ENCODE data around the gene MEGF8.

The MEGF8 gene

GRCh38 chr19:42400404-42400803 is 75.0 kb downstream of the MEGF8 start:
- DNase-seq = no peak
- intact Hi-C loops (cut with DNase I) = no loop called here

GRCh38 chr19:42401365-42402303 is 76.2 kb downstream of the MEGF8 start:
- DNase-seq = peak; percentile 58 to 96 (median 81)
- intact Hi-C loops (cut with DNase I) = no loop called here

GRCh38 chr19:42402376-42403116 is 77.1 kb downstream of the MEGF8 start:
- DNase-seq = peak in 1 of 10 donors; percentile 86
- intact Hi-C loops (cut with DNase I) = no loop called here

GRCh38 chr19:42403586-42403985 is 78.2 kb downstream of the MEGF8 start:
- DNase-seq = no peak
- intact Hi-C loops (cut with DNase I) = no loop called here

GRCh38 chr19:42406111-42406510 is 80.7 kb downstream of the MEGF8 start:
- peak in 1 of 10 donors; percentile 62 for DNase-seq
- intact Hi-C loops (cut with DNase I) = no loop called here

- peak in 2 of 10 donors; percentile 66 to 69 for DNase-seq
- intact Hi-C loops (cut with DNase I) = no loop called here
Measured at GRCh38 chr19:42407085-42407815, 81.8 kb downstream of the MEGF8 start.

GRCh38 chr19:42407816-42408175 is 82.4 kb downstream of the MEGF8 start:
- DNase-seq = no peak
- intact Hi-C loops (cut with DNase I) = no loop called here

GRCh38 chr19:42409477-42409876 is 84.0 kb downstream of the MEGF8 start:
- peak in 3 of 10 donors; percentile 45 to 86 (median 80) for DNase-seq
- intact Hi-C loops (cut with DNase I) = no loop called here

- intact Hi-C loops (cut with DNase I) = no loop called here
- DNase-seq = peak in 2 of 10 donors; percentile 74 to 75
Measured at GRCh38 chr19:42410371-42410770, 84.9 kb downstream of the MEGF8 start.

GRCh38 chr19:42411581-42412178 is 86.2 kb downstream of the MEGF8 start:
- intact Hi-C loops (cut with DNase I) = no loop called here
- DNase-seq = peak in 2 of 10 donors; percentile 46 to 73

- DNase-seq = peak; percentile 59 to 97 (median 80)
- intact Hi-C loops (cut with DNase I) = no loop called here
Measured at GRCh38 chr19:42412227-42412626, 86.8 kb downstream of the MEGF8 start.

GRCh38 chr19:42412661-42413076 is 87.2 kb downstream of the MEGF8 start:
- intact Hi-C loops (cut with DNase I) = no loop called here
- DNase-seq = peak; percentile 44 to 97 (median 80)

- intact Hi-C loops (cut with DNase I) = no loop called here
- peak in 2 of 10 donors; percentile 71 to 83 for DNase-seq
Measured at GRCh38 chr19:42419309-42419708, 93.9 kb downstream of the MEGF8 start.

GRCh38 chr19:42420055-42420544 is 94.7 kb downstream of the MEGF8 start:
- intact Hi-C loops (cut with DNase I) = no loop called here
- DNase-seq = peak in 4 of 10 donors; percentile 16 to 91 (median 46)

GRCh38 chr19:42421101-42421500 is 95.7 kb downstream of the MEGF8 start:
- intact Hi-C loops (cut with DNase I) = no loop called here
- DNase-seq = no peak

GRCh38 chr19:42421591-42422031 is 96.2 kb downstream of the MEGF8 start:
- intact Hi-C loops (cut with DNase I) = no loop called here
- peak in 2 of 10 donors; percentile 66 to 81 for DNase-seq

- peak in 2 of 10 donors; percentile 50 to 83 for DNase-seq
- intact Hi-C loops (cut with DNase I) = no loop called here
Measured at GRCh38 chr19:42422092-42422900, 96.9 kb downstream of the MEGF8 start.

GRCh38 chr19:42422901-42423461 is 97.5 kb downstream of the MEGF8 start:
- intact Hi-C loops (cut with DNase I) = no loop called here
- peak in 8 of 10 donors; percentile 45 to 95 (median 59) for DNase-seq
